Inflammatory macrophage treated with lipopolysaccharide for 1 hour (primary cell): ENCODE results near the gene EPM2A.
"Not testable (repeated sequence)": the region's sequence is repeated elsewhere in the genome, so short reads cannot be mapped to it uniquely, and the experiment has no call there.

Experiments used
- DNase-seq, 2 donors: peaks; one replicate each; pipeline ENCODE4 v3.0.0-alpha.2; 2020 to 2022

The EPM2A gene

GRCh38 chr6:145728444-145729385 lies 6.6 kb downstream of the EPM2A start:
- DNase-seq, result no peak

GRCh38 chr6:145727817-145728388 lies 7.4 kb downstream of the EPM2A start:
- DNase-seq, result no peak

GRCh38 chr6:145725570-145725969 lies 9.8 kb downstream of the EPM2A start:
- no peak for DNase-seq

DNA sequence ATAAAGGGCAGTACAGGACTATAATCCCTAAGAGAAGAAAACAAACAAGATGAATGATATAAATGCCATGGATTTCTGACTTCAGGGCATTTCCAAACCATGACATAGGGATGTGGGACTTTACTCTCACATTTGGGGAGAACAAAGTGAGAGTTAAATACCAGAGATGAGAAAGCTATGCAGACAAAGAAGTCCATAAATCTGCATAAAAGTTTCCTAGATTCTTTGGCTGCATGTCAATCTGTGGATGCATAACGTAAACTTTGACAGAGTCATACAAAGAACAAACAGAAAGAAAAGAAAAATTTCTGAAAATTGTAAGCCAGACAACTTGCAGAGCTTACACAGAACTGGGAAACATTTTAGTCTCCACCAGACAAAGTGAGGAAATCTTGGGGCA lies 11.7 kb downstream of the EPM2A start:
- no peak for DNase-seq

GRCh38 chr6:145722190-145722589 lies 13.1 kb downstream of the EPM2A start:
- no peak for DNase-seq

GRCh38 chr6:145721144-145721543 lies 14.2 kb downstream of the EPM2A start:
- no peak for DNase-seq

GRCh38 chr6:145715426-145715825 lies 19.9 kb downstream of the EPM2A start:
- DNase-seq, result no peak

DNA sequence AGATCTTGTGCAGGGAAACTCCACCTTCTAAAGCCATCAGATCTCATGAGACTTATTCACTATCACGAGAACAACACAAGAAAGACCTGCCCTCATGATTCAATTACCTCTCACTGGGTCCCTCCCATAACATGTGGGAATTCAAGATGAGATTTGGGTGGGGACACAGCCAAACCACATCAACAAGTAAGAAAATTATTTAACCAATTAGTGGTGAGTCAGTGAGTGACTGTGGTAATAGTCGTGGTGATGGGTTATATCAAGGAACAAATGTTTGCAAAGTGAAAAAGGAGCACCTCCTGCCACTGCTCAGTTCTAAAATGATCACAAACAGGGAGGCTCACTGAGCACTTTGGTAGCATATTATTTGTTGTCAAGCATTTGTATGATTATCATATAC lies 20.6 kb downstream of the EPM2A start:
- no peak for DNase-seq

DNA sequence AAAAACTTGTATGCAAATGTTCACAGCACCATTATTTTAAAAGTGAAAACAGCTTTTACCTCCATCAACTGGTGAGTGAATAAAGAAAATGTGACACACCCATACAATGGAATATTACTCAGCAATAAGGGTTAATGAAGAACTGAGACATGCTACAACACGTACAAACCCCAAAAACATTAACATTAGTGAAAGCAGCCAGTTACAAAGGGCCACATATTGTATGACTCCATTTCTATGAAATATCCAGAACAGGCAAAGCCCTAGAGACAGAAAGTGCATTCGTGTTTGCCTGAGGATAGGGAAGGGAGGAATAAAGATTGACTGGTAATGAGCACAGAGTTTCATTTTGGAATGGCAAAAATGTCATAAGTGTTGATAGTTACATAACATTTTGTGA lies 21.5 kb downstream of the EPM2A start:
- DNase-seq, result no peak

DNA sequence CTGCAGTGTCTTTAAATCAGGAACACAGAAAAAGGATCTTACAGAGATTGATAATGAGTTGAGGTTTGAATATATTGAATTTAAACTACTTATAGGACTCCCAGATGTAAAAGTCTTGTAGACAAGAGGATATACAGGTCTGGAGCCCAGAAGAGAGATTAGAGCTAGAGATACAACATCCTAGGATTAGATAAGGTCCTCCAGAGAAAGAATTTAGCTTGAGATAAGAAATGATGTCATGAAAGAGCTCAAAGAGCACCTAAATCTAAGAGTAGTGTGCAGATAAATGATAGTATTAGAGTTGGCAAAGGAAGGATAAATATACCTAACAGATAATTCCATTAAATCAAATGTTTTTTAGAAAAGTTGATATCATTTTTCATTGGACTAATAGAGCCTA lies 23.9 kb downstream of the EPM2A start:
- DNase-seq, result no peak

DNA sequence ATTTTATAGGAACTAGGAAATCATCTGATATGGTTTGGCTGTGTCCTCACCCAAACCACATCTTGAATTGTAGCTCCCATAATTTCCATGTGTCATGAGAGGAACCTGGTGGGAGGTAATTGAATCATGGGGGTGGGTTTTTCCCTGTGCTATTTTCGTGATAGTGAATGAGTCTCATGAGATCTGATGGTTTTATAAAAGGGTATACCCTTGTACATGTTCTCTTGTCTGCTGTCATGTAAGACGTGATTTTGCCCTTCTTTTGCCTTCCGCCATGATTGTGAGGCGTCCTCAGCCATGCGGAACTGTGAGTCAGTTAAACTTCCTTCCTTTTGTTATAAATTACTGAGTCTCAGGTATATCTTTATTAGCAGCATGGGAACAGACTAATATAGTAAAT lies 27.9 kb downstream of the EPM2A start:
- no peak for DNase-seq

GRCh38 chr6:145705561-145705960 lies 29.8 kb downstream of the EPM2A start:
- DNase-seq, result peak; percentile 29 to 56

DNA sequence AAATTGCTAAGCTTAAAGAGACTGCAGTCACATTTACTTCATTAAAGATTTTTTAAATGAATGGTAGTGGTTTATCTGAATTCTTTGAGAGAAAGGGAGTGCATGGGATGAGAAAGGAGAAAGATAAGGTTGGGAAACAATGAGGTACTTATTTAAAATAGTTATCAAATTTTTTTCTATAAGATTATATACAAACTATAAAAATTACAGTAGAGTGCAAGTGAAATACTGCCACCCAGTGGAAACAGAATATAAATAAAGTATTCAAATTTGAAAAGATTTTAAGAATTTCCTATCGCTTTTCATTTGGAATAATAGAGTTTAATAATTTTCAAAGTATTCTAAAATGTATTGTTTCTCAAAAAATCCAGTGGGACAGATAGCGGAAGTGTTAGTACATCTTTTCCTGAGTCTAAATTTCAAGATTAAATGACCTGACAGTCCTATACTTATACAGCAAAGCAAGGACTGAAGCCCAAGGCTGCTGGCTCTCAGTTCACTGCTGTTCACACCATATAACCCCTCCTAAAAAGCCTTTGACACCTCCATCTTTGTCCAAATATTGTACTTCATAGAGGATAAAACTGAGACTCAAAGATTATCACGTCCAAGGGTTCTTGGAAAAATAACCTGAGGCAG lies 31.1 kb downstream of the EPM2A start:
- peak; percentile 7 to 42 for DNase-seq

DNA sequence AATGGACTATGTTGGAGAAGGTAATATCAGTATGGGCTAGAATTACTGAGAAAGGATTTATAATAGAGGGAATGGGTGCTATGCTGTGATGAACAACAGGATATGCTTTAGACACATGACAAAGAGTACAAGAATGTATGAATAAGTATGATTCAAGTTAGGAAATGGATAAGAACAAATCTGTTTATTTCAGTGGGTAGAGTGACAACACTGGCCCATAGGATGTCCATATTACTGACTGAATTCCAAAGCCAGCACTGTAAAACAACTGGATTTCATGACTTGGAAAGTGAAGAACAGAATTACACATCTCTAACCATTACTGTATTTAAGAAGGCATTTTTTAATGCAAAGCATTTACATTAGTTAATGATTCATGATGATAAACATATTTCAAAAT lies 35.9 kb downstream of the EPM2A start:
- DNase-seq, result no peak

DNA sequence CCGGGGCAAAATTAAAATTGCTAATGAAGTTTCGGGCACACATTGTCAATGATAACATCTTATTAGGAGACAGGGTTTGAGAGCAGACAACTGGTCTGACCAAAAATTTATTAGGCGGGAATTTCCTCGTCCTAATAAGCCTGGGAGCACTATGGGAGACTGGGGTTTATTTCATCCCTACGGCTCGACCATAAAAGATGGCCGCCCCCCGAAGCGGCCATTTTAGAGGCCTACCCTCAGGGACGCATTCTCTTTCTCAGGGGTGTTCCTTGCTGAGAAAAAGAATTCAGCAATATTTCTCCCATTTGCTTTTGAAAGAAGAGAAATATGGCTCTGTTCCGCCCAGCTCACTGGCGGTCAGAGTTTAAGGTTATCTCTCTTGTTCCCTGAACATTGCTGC lies 37.9 kb downstream of the EPM2A start:
- DNase-seq, result not testable (repeated sequence)

DNA sequence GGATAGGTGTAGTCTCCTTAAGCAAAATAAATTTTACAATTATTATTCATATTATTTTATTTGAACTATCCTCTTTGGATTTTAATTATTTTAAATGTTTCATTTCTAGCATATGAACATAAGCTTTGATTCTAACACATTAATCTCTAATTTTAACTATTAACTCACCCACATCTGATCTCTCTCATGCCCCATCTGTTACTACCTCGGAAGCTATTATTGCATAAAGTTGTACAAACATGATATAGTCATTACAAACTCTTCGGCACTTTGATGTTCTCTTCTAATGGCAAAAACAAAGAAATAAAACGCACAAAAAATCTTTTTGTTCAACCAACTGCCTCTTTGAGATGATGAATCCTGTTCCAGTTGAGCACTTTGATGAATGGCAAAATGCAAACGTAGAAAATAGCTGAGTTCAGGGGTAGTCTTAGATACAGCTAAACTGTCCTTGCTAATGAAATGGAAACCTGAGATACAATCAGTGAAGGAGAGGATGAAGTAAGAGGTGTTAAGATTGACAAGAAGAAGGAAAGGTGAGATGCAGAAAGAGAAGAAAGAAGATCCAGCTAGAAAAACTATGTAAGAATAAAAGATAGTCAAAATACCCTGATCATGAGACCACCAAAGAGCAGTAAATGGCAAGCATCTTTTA lies 41.1 kb downstream of the EPM2A start:
- DNase-seq, result no peak

DNA sequence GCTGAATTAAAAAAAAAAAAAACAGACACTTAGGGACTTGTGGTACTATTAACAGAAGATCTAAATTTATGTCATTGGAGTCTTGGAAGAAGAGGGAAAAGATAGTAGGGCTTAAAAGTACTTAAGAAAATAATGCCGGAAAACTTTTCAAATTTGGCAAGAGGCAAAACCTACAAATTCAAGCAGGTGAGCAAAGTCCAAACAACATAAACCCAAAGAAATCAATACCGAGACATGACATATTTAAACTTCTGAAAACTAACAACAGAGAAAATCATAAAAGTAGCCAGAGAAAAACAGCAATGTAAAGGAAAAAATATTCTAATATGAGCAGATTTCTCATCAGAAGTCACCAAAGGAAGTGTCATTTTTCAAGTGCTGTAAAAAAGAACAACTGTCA lies 44.4 kb downstream of the EPM2A start:
- no peak for DNase-seq

GRCh38 chr6:145689529-145689928 lies 45.8 kb downstream of the EPM2A start:
- DNase-seq, result peak; percentile 4 to 6

GRCh38 chr6:145688493-145688905 lies 46.8 kb downstream of the EPM2A start:
- DNase-seq, result no peak

GRCh38 chr6:145685932-145686331 lies 49.4 kb downstream of the EPM2A start:
- DNase-seq, result no peak

GRCh38 chr6:145681965-145682364 lies 53.4 kb downstream of the EPM2A start:
- no peak for DNase-seq

- no peak for DNase-seq
These were observed 61.8 kb downstream of the EPM2A start for GRCh38 chr6:145673504-145673903.

DNA sequence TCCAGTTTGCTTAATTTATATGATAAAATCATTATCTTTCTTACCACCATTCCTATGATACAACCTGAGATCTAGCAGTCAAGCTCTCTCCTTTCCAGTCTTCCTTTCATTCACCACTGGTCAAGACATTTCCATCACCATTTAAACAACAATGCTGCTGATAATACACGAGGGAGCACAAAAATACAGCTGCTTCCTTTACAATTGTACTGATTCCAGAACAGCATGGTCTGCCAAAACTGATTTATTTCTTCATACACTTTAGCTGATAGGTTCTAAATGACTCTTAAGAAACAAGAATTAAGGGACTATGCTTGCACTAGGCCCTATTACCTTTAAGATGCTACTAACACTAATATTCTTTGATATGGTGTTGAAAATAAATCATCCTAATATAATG lies 65.0 kb downstream of the EPM2A start:
- DNase-seq, result no peak
